ENCODE measurements around the gene RPH3AL. TPM values are rescaled to one million over a fixed set of nuclear protein-coding genes. Genes with fewer than 3 reads are reported as not detected.

The RPH3AL gene
- total and polyA plus RNA-seq, 10 of the 15 experiments (the other 5 are each of a cell fraction or from before 2014, with no cell fraction given): 0.04 to 1.2 (median 0.47) TPM; not detected in 2

GRCh38 chr17:266219-266618 is 86.4 kb downstream of the RPH3AL start:
- Histone ChIP-seq H3K9me3 (replicated peaks; ENCODE audit: control insufficient read depth, insufficient read depth, low read length) (no peaks in the 10 kb centered on the region), H3K4me3 (no peak overlapping the region), H3K4me1 (ENCODE audit: control insufficient read depth, insufficient read depth, low read length) (no peaks in the 10 kb centered on the region), H3K4me2 (ENCODE audit: control insufficient read depth, insufficient read depth) (no peak overlapping the region), H3K36me3 (ENCODE audit: control insufficient read depth in 2 of 2, insufficient read depth in 2 of 2, low read length in 1 of 2) (no peaks in the 10 kb centered on the region), H3K27me3 (replicated peaks in 1 of 2; ENCODE audit: control insufficient read depth in 2 of 2, insufficient read depth in 2 of 2, low read length in 1 of 2) (no peaks in the 10 kb centered on the region), H3K27ac (ENCODE audit: control insufficient read depth, insufficient read depth) (no peak overlapping the region), H4K20me1 (ENCODE audit: control insufficient read depth, insufficient read depth) (no peaks in the 10 kb centered on the region), H3K9ac (ENCODE audit: control insufficient read depth, insufficient read depth, low read length) (no peak overlapping the region), H3K79me2 (ENCODE audit: control insufficient read depth, insufficient read depth, low read length) (no peaks in the 10 kb centered on the region), H2AFZ (ENCODE audit: control insufficient read depth, low read depth, low read length) (no peak overlapping the region)
- DNase-seq (ENCODE audit: low read depth, low spot score): no peak
- in situ Hi-C loops (cut with MboI): no loop called here
- no peak for ATAC-seq
- intact Hi-C loops (cut with micrococcal nuclease; ENCODE audit: unreplicated experiment): no loop called here
- ChIA-PET CTCF (no interaction called here), SMC1A (ENCODE audit: uncharacterized antibody, unreplicated experiment) (no interaction called here), POLR2A (no interaction called here), RAD21 (ENCODE audit: unreplicated experiment) (no interaction called here)
- WGBS (ENCODE audit: insufficient coverage, insufficient replicate concordance, low lambda C conversion rate, missing lambda C conversion rate): 29% methylated on average over 6 of the region's 6 CpGs
- FAIRE-seq: no peak
- no TSS peak for BruUV-seq (replicated peaks)
- TF ChIP-seq ZNF207 (IDR thresholded peaks at IDR 0.05; ENCODE audit: borderline replicate concordance): no peak
- no peak for TF ChIP-seq JUNB (IDR thresholded peaks at IDR 0.05)
- no peak for TF ChIP-seq HDGF (IDR thresholded peaks at IDR 0.05)
- no peak for TF ChIP-seq CTCF (IDR thresholded peaks at IDR 0.05 in 2 of 3, conservative IDR thresholded peaks at IDR 0.05 in 1 of 3; ENCODE audit: control insufficient read depth in 2 of 3, extremely low read depth in 1 of 3, insufficient read depth in 1 of 3, low read depth in 3 of 3, low read length in 3 of 3)
- no peak for TF ChIP-seq SIN3A (IDR thresholded peaks at IDR 0.05; ENCODE audit: low read depth, low read length)
- TF ChIP-seq MAX (IDR thresholded peaks at IDR 0.05; ENCODE audit: low read depth, low read length): no peak
- no peak for TF ChIP-seq EP300 (IDR thresholded peaks at IDR 0.05; ENCODE audit: borderline replicate concordance in 1 of 2, control insufficient read depth in 1 of 2, low read depth in 2 of 2, low read length in 2 of 2)
- no peak for TF ChIP-seq TBL1XR1 (IDR thresholded peaks at IDR 0.05; ENCODE audit: low read depth, low read length)
